BLaER1 treated with 17β-estradiol and CSF1 and Interleukin-3, amounts not matched to agents 10 nM and 100 nM (cell line): ENCODE measurements around the gene FHIT.

Experiments used
- H3K27ac ChIP-seq, 11 experiments: shearing (Covaris generic); formaldehyde crosslinking; 2 replicates each; pipeline ENCODE4 v1.8.1; 2022
- H3K27me3 ChIP-seq, 11 experiments: shearing (Covaris generic); formaldehyde crosslinking; 2 replicates each; pipeline ENCODE4 v1.8.1; 2022
- H3K36me3 ChIP-seq, 11 experiments: shearing (Covaris generic); formaldehyde crosslinking; 2 replicates each; pipeline ENCODE4 v1.8.1; 2022
- H3K4me1 ChIP-seq, 10 experiments: shearing (Covaris generic); formaldehyde crosslinking; 2 replicates each; pipeline ENCODE4 v1.8.1; 2022
- H3K4me2 ChIP-seq, 11 experiments: shearing (Covaris generic); formaldehyde crosslinking; 2 replicates each; pipeline ENCODE4 v1.8.1; 2022
- H3K4me3 ChIP-seq, 10 experiments: shearing (Covaris generic); formaldehyde crosslinking; 2 replicates each; pipeline ENCODE4 v1.8.1; 2022
- H3K9ac ChIP-seq, 11 experiments: shearing (Covaris generic); formaldehyde crosslinking; 2 replicates each; pipeline ENCODE4 v1.8.1; 2022
- H3K9me3 ChIP-seq, 11 experiments: shearing (Covaris generic); formaldehyde crosslinking; replicated peaks in 1 of 11; 2 replicates each; pipeline ENCODE4 v1.8.1; 2022
- H4K20me1 ChIP-seq, 11 experiments: shearing (Covaris generic); formaldehyde crosslinking; 2 replicates each; pipeline ENCODE4 v1.8.1; 2022
- Cebpa-rat ChIP-seq, 11 experiments: shearing (Covaris generic); IDR thresholded peaks; 2 replicates each; pipeline ENCODE4 v1.8.1; 2022

Gene FHIT

GRCh38 chr3:59895972-59896371 lies 1355.3 kb downstream of the FHIT start:
- no peak for TF ChIP-seq Cebpa-rat (IDR thresholded peaks at IDR 0.05)
- H3K27ac ChIP-seq: no peak overlapping the region

GRCh38 chr3:59894425-59895121 lies 1356.7 kb downstream of the FHIT start:
- Histone ChIP-seq H3K4me3 (no peak overlapping the region), H3K4me1 (no peaks in the 10 kb centered on the region), H3K4me2 (no peak overlapping the region), H3K27ac (no peak overlapping the region), H4K20me1 (no peaks in the 10 kb centered on the region), H3K27me3 (no peaks in the 10 kb centered on the region), H3K9me3 (peaks cover 0 to 5% (median 0%) of the 10 kb centered on the region in 11 experiments; a peak in 1 of 22 replicates), H3K9ac (no peak overlapping the region), H3K36me3 (no peaks in the 10 kb centered on the region)
- TF ChIP-seq Cebpa-rat (IDR thresholded peaks at IDR 0.05): no peak

More at GRCh38 chr3:59895972-59896371, 1355.3 kb downstream of the FHIT start:
- Histone ChIP-seq H4K20me1 (no peaks in the 10 kb centered on the region), H3K27me3 (no peaks in the 10 kb centered on the region), H3K9ac (no peak overlapping the region), H3K4me1 (no peaks in the 10 kb centered on the region), H3K4me2 (no peak overlapping the region), H3K36me3 (no peaks in the 10 kb centered on the region), H3K9me3 (peaks cover 0 to 5% (median 0%) of the 10 kb centered on the region in 11 experiments; a peak in 3 of 22 replicates), H3K4me3 (no peak overlapping the region)

GRCh38 chr3:59890639-59891038 lies 1360.6 kb downstream of the FHIT start:
- H3K27ac ChIP-seq: no peak overlapping the region
- H3K9me3 ChIP-seq: peaks cover 0 to 5% (median 0%) of the 10 kb centered on the region in 11 experiments; a peak in 1 of 22 replicates
- H3K4me1 ChIP-seq: no peaks in the 10 kb centered on the region
- H3K4me3 ChIP-seq: no peak overlapping the region
- no peaks in the 10 kb centered on the region for H3K27me3 ChIP-seq
- no peaks in the 10 kb centered on the region for H4K20me1 ChIP-seq
- no peak overlapping the region for H3K4me2 ChIP-seq
- no peaks in the 10 kb centered on the region for H3K36me3 ChIP-seq
- no peak overlapping the region for H3K9ac ChIP-seq
- no peak for TF ChIP-seq Cebpa-rat (IDR thresholded peaks at IDR 0.05)

- TF ChIP-seq Cebpa-rat (IDR thresholded peaks at IDR 0.05): no peak
- no peak overlapping the region for H3K27ac ChIP-seq
- H3K27me3 ChIP-seq: no peaks in the 10 kb centered on the region
- H3K4me1 ChIP-seq: no peaks in the 10 kb centered on the region
- no peaks in the 10 kb centered on the region for H3K36me3 ChIP-seq
- no peaks in the 10 kb centered on the region for H4K20me1 ChIP-seq
- no peak overlapping the region for H3K4me3 ChIP-seq
- no peaks in the 10 kb centered on the region for H3K9me3 ChIP-seq
- H3K9ac ChIP-seq: no peak overlapping the region
- no peak overlapping the region for H3K4me2 ChIP-seq
Observed at GRCh38 chr3:59886790-59887189, 1364.5 kb downstream of the FHIT start.

GRCh38 chr3:59885899-59886400 lies 1365.3 kb downstream of the FHIT start:
- H4K20me1 ChIP-seq: no peaks in the 10 kb centered on the region
- no peak overlapping the region for H3K4me3 ChIP-seq
- H3K4me2 ChIP-seq: no peak overlapping the region
- no peak overlapping the region for H3K9ac ChIP-seq
- TF ChIP-seq Cebpa-rat (IDR thresholded peaks at IDR 0.05): no peak
- H3K27me3 ChIP-seq: no peaks in the 10 kb centered on the region
- H3K9me3 ChIP-seq: no peaks in the 10 kb centered on the region
- no peak overlapping the region for H3K27ac ChIP-seq
- no peaks in the 10 kb centered on the region for H3K4me1 ChIP-seq
- H3K36me3 ChIP-seq: no peaks in the 10 kb centered on the region

GRCh38 chr3:59885101-59885500 lies 1366.2 kb downstream of the FHIT start:
- Histone ChIP-seq H3K4me2 (no peak overlapping the region), H3K27ac (no peak overlapping the region), H3K27me3 (no peaks in the 10 kb centered on the region), H3K9ac (no peak overlapping the region), H3K9me3 (no peaks in the 10 kb centered on the region), H3K4me3 (no peak overlapping the region), H3K4me1 (no peaks in the 10 kb centered on the region), H4K20me1 (no peaks in the 10 kb centered on the region), H3K36me3 (no peaks in the 10 kb centered on the region)
- no peak for TF ChIP-seq Cebpa-rat (IDR thresholded peaks at IDR 0.05)

- Histone ChIP-seq H3K9ac (no peak overlapping the region), H3K9me3 (no peaks in the 10 kb centered on the region), H3K27me3 (no peaks in the 10 kb centered on the region), H3K36me3 (no peaks in the 10 kb centered on the region), H3K27ac (no peak overlapping the region), H3K4me2 (no peak overlapping the region), H4K20me1 (no peaks in the 10 kb centered on the region), H3K4me1 (no peaks in the 10 kb centered on the region), H3K4me3 (no peak overlapping the region)
- no peak for TF ChIP-seq Cebpa-rat (IDR thresholded peaks at IDR 0.05)
Observed at GRCh38 chr3:59884409-59884808, 1366.8 kb downstream of the FHIT start.

GRCh38 chr3:59882746-59883145 lies 1368.5 kb downstream of the FHIT start:
- H3K9me3 ChIP-seq: no peaks in the 10 kb centered on the region
- H3K9ac ChIP-seq: no peak overlapping the region
- no peak overlapping the region for H3K4me2 ChIP-seq
- H3K4me1 ChIP-seq: no peaks in the 10 kb centered on the region
- H3K4me3 ChIP-seq: no peak overlapping the region
- H3K36me3 ChIP-seq: no peaks in the 10 kb centered on the region
- H3K27ac ChIP-seq: no peak overlapping the region
- no peak for TF ChIP-seq Cebpa-rat (IDR thresholded peaks at IDR 0.05)
- H3K27me3 ChIP-seq: no peaks in the 10 kb centered on the region
- no peaks in the 10 kb centered on the region for H4K20me1 ChIP-seq

- Histone ChIP-seq H3K4me3 (no peak overlapping the region), H3K4me1 (no peaks in the 10 kb centered on the region)
- TF ChIP-seq Cebpa-rat (IDR thresholded peaks at IDR 0.05): no peak
Observed at GRCh38 chr3:59880717-59881116, 1370.5 kb downstream of the FHIT start.

GRCh38 chr3:59879031-59879581 lies 1372.1 kb downstream of the FHIT start:
- H3K4me2 ChIP-seq: no peak overlapping the region
- no peak overlapping the region for H3K4me3 ChIP-seq
- no peaks in the 10 kb centered on the region for H4K20me1 ChIP-seq
- H3K36me3 ChIP-seq: no peaks in the 10 kb centered on the region
- TF ChIP-seq Cebpa-rat (IDR thresholded peaks at IDR 0.05): no peak
- no peaks in the 10 kb centered on the region for H3K9me3 ChIP-seq
- no peak overlapping the region for H3K9ac ChIP-seq
- H3K4me1 ChIP-seq: peaks cover 0 to 6% (median 3%) of the 10 kb centered on the region in 10 experiments; a peak in 10 of 20 replicates
- no peak overlapping the region for H3K27ac ChIP-seq
- no peaks in the 10 kb centered on the region for H3K27me3 ChIP-seq

More at GRCh38 chr3:59880717-59881116, 1370.5 kb downstream of the FHIT start:
- Histone ChIP-seq H3K36me3 (no peaks in the 10 kb centered on the region), H4K20me1 (no peaks in the 10 kb centered on the region), H3K9ac (no peak overlapping the region), H3K4me2 (no peak overlapping the region), H3K27me3 (no peaks in the 10 kb centered on the region), H3K9me3 (no peaks in the 10 kb centered on the region), H3K27ac (no peak overlapping the region)
